Measurements from ENCODE around the gene PHF23. TPM values are rescaled to one million over a fixed set of nuclear protein-coding genes. Genes with fewer than 3 reads are reported as not detected.

The PHF23 gene
- total RNA-seq, 1 experiment from 2014 or later: 110 TPM

GRCh38 chr17:7208754-7209460 lies 30.4 kb downstream of the PHF23 start:
- Histone ChIP-seq H2BK12ac (ENCODE audit: insufficient read length, low read depth, low read length) (no peak overlapping the region), H3K9me3 (ENCODE audit: control insufficient read depth, low read depth, low read length) (no peaks in the 10 kb centered on the region), H3K14ac (ENCODE audit: insufficient read depth, low read length) (no peak overlapping the region; the same call in 1 of the 2 replicates), H3K18ac (ENCODE audit: insufficient read length, low read depth, low read length) (peak overlapping the region; percentile 28), H3K27me3 (ENCODE audit: insufficient read depth, low read length) (no peaks in the 10 kb centered on the region), H4K8ac (replicated peaks; ENCODE audit: insufficient read length, low read depth, low read length) (no peak overlapping the region), H3K4me1 (ENCODE audit: insufficient read depth, low read length) (peaks cover 12% of the 10 kb centered on the region; the same call in 1 of the 2 replicates), H3K79me2 (ENCODE audit: insufficient read depth, low read length) (peaks cover 3% of the 10 kb centered on the region; the same call in 1 of the 2 replicates), H3K23me2 (ENCODE audit: insufficient read length, low read depth, low read length, poor library complexity, severe bottlenecking) (peaks cover 10% of the 10 kb centered on the region), H3K79me1 (ENCODE audit: insufficient read depth, low read depth, low read length, poor library complexity, severe bottlenecking) (peaks cover 2% of the 10 kb centered on the region), H2AK5ac (ENCODE audit: insufficient read length, low read length) (no peak overlapping the region), H3T11ph (ENCODE audit: low read length) (no peak overlapping the region), H2BK120ac (ENCODE audit: low read depth, low read length, poor library complexity, severe bottlenecking) (no peak overlapping the region), H4K5ac (ENCODE audit: insufficient read length, low read depth, low read length) (no peak overlapping the region), H3K27ac (ENCODE audit: insufficient read length, low read depth, low read length) (no peak overlapping the region), H3K9ac (ENCODE audit: extremely low read depth, insufficient read length, low read length) (no peak overlapping the region), H3K4ac (ENCODE audit: low read depth, low read length) (no peak overlapping the region), H4K91ac (ENCODE audit: insufficient read length, low read depth, low read length) (no peak overlapping the region), H3K56ac (ENCODE audit: insufficient read length, low read depth, low read length) (no peak overlapping the region), H4K20me1 (ENCODE audit: control insufficient read depth, insufficient read depth, insufficient read length) (no peaks in the 10 kb centered on the region), H2BK15ac (ENCODE audit: low read depth, low read length) (no peak overlapping the region), H2BK20ac (ENCODE audit: low read depth, low read length, poor library complexity, severe bottlenecking) (no peak overlapping the region), H3K23ac (ENCODE audit: insufficient read length, low read depth, low read length) (no peak overlapping the region), H3K4me2 (ENCODE audit: insufficient read depth, insufficient read length, low read length) (peak overlapping the region; percentile 57), H2BK5ac (ENCODE audit: insufficient read length, low read length) (no peak overlapping the region), H2AFZ (ENCODE audit: low read length) (no peak overlapping the region)
- TF ChIP-seq CTCF (conservative IDR thresholded peaks at IDR 0.05): no peak
- peak; percentile 24 for DNase-seq
- no peaks in the 10 kb centered on the region for H3K9me3 Mint-ChIP-seq
- H3K36me3 Mint-ChIP-seq (ENCODE audit: insufficient read depth in 1 of 3, low read depth in 3 of 3): peaks cover under 1 to 4% (median 3%) of the 10 kb centered on the region in 3 experiments; a peak in 6 of 7 replicates
- no peaks in the 10 kb centered on the region; the same call in none of the 2 replicates for H3K27me3 Mint-ChIP-seq (ENCODE audit: low read depth)
- peak overlapping the region; percentile 3 to 67 (median 60); a peak in 3 of 7 replicates for H3K27ac Mint-ChIP-seq
- peak overlapping the region; percentile 29 to 83; a peak in 4 of 5 replicates for H3K4me3 Mint-ChIP-seq
- no CpG with 5 or more reads among the region's 9 CpGs for WGBS (ENCODE audit: extremely low coverage, insufficient read length, low lambda C conversion rate)
- peaks cover 51 to 80% of the 10 kb centered on the region in 2 experiments for H3K4me1 Mint-ChIP-seq
